MM.1S (cell line): Measurements from ENCODE around the gene USF3.

ENCODE experiments used
- DNase-seq: peaks from one replicate; pipeline ENCODE4 v3.0.0-alpha.2; 2015
- H2AFZ ChIP-seq: fragments of 300-600 bp; sonication (generic); 2 replicates; pipeline ENCODE4 v1.6.0; 2016; ENCODE audit warnings: antibody characterized with exemption, low read length
- H3F3A ChIP-seq: fragments of 300-600 bp; sonication (generic); 2 replicates; pipeline ENCODE4 v1.6.1; 2016; ENCODE audit warnings: mild to moderate bottlenecking, antibody characterized with exemption, low read length, moderate library complexity, mixed read lengths; ENCODE audit not compliant: insufficient read depth
- H3K27ac ChIP-seq: fragments of 300-600 bp; sonication (generic); 2 replicates; pipeline ENCODE4 v1.5.1; 2016; ENCODE audit warnings: mild to moderate bottlenecking, low read length
- H3K27me3 ChIP-seq: fragments of 300-600 bp; sonication (generic); replicated peaks from 2 replicates; pipeline ENCODE4 v1.6.0; 2016; ENCODE audit warnings: low read length; ENCODE audit not compliant: insufficient read depth
- H3K36me3 ChIP-seq: fragments of 300-600 bp; sonication (generic); replicated peaks from 2 replicates; pipeline ENCODE4 v1.6.1; 2016; ENCODE audit warnings: mild to moderate bottlenecking, low read length, mixed read lengths; ENCODE audit not compliant: insufficient read depth
- H3K4me1 ChIP-seq: fragments of 300-600 bp; sonication (generic); 2 replicates; pipeline ENCODE4 v1.6.1; 2016; ENCODE audit warnings: low read length, mixed read lengths
- H3K4me2 ChIP-seq: fragments of 300-600 bp; sonication (generic); 2 replicates; pipeline ENCODE4 v1.6.0; 2016; ENCODE audit warnings: low read depth, low read length
- H3K4me3 ChIP-seq: fragments of 300-600 bp; sonication (generic); 2 replicates; pipeline ENCODE4 v1.5.1; 2016; ENCODE audit warnings: low read length, mixed read lengths
- H3K79me2 ChIP-seq: fragments of 300-600 bp; sonication (generic); 2 replicates; pipeline ENCODE4 v1.6.1; 2016; ENCODE audit warnings: mixed run types, low read length, mixed read lengths
- H3K9ac ChIP-seq: fragments of 300-600 bp; sonication (generic); 2 replicates; pipeline ENCODE4 v1.6.1; 2016; ENCODE audit warnings: low read length, mixed read lengths
- H3K9me2 ChIP-seq: fragments of 300-600 bp; sonication (generic); replicated peaks from 2 replicates; pipeline ENCODE4 v1.6.1; 2016; ENCODE audit warnings: mild to moderate bottlenecking, low read length, mixed read lengths; ENCODE audit not compliant: insufficient read depth
- H3K9me3 ChIP-seq: fragments of 300-600 bp; sonication (generic); replicated peaks from 2 replicates; pipeline ENCODE4 v1.6.1; 2016; ENCODE audit warnings: mild to moderate bottlenecking, low read length, mixed read lengths; ENCODE audit not compliant: insufficient read depth
- H4K20me1 ChIP-seq: fragments of 300-600 bp; sonication (generic); 2 replicates; pipeline ENCODE4 v1.6.1; 2016; ENCODE audit warnings: mild to moderate bottlenecking, low read length, moderate library complexity, mixed read lengths; ENCODE audit not compliant: insufficient read depth
- CTCF ChIP-seq: fragments of 300-600 bp; sonication (generic); IDR thresholded peaks from 2 replicates; pipeline ENCODE4 v1.5.1; 2016; ENCODE audit warnings: antibody characterized with exemption, low read length, mixed read lengths
- EZH2 ChIP-seq: fragments of 300-600 bp; sonication (generic); optimal IDR thresholded peaks from 2 replicates; pipeline ENCODE3; 2017; ENCODE audit warnings: low read depth, mild to moderate bottlenecking, antibody characterized with exemption, low read length, mixed read lengths
- EZH2phosphoT487 ChIP-seq: fragments of 300-600 bp; sonication (generic); IDR thresholded peaks from 2 replicates; pipeline ENCODE4 v1.6.1; 2018; ENCODE audit warnings: antibody characterized with exemption, low read length

Gene USF3

GRCh38 chr3:113719294-113719693 is 22.9 kb upstream of the USF3 start:
- H3K4me2 ChIP-seq, result no peak overlapping the region
- no peak overlapping the region for H2AFZ ChIP-seq
- no peak overlapping the region for H3K27ac ChIP-seq
- H3K4me3 ChIP-seq, result no peak overlapping the region
- 0 out of 2 replicates have a peak, but pooled peaks cover 5% of the 10 kb centered on the region for H3F3A ChIP-seq
- H4K20me1 ChIP-seq, result peaks cover 10% of the 10 kb centered on the region; the same call in 1 of the 2 replicates
- DNase-seq, result no peak
- H3K4me1 ChIP-seq, result no peaks in the 10 kb centered on the region
- H3K36me3 ChIP-seq, result peaks cover 25% of the 10 kb centered on the region
- H3K9me2 ChIP-seq, result no peaks in the 10 kb centered on the region
- no peaks in the 10 kb centered on the region for H3K27me3 ChIP-seq
- no peak overlapping the region for H3K9ac ChIP-seq
- no peaks in the 10 kb centered on the region for H3K9me3 ChIP-seq
- H3K79me2 ChIP-seq, result peaks cover 16% of the 10 kb centered on the region
- TF ChIP-seq CTCF (no peak), EZH2phosphoT487 (no peak), EZH2 (no peak)

DNA sequence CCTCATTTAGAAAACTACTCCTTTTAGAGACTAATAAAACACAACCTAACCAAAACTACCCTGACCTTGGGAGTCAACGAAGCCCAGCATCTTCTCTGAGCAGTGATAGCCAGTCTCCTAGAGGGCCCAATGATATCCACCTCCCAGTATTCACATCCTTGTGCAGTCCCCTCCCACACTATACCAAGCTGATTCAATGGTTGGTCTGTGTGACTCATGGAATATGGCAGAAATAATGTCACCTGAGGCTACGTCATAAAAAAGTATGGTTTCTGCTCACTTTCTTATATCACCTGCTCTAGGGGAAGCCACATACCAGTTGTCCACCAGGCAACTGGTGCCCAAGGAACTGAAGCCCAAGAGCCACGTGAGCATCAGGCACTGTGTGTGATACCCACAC is 21.4 kb upstream of the USF3 start:
- no peaks in the 10 kb centered on the region for H3K4me1 ChIP-seq
- H3K9me3 ChIP-seq, result no peaks in the 10 kb centered on the region
- H4K20me1 ChIP-seq, result no peaks in the 10 kb centered on the region
- H3K36me3 ChIP-seq, result peaks cover 19% of the 10 kb centered on the region
- DNase-seq, result no peak
- no peak overlapping the region for H3K9ac ChIP-seq
- no peak overlapping the region for H3K4me3 ChIP-seq
- H2AFZ ChIP-seq, result no peak overlapping the region
- H3F3A ChIP-seq, result 0 out of 2 replicates have a peak, but pooled peaks cover 5% of the 10 kb centered on the region
- H3K27ac ChIP-seq, result no peak overlapping the region
- H3K27me3 ChIP-seq, result no peaks in the 10 kb centered on the region
- H3K79me2 ChIP-seq, result 0 out of 2 replicates have a peak, but pooled peaks cover 3% of the 10 kb centered on the region
- H3K9me2 ChIP-seq, result no peaks in the 10 kb centered on the region
- H3K4me2 ChIP-seq, result no peak overlapping the region
- TF ChIP-seq CTCF (no peak), EZH2 (no peak), EZH2phosphoT487 (no peak)

DNA sequence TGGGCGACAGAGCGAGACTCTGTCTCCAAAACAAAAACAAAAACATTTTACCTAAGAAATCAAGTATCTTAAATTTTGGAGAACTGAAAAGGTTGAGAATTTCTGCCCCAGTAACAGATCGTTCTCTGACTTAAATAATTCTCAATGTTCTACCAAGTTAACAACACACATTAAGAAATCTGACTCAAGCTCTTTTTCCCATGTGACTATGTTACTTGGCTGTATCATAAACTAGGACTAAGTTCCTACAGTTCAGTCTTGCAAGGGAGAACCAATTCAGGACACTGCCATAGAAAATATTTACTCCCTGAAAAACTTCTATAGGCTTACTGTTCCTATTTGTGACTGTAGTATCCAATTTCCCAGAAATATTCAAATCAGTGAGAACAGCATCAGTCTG is 20.9 kb upstream of the USF3 start:
- H3K79me2 ChIP-seq, result 0 out of 2 replicates have a peak, but pooled peaks cover under 1% of the 10 kb centered on the region
- H3K27ac ChIP-seq, result no peak overlapping the region
- H3K9ac ChIP-seq, result no peak overlapping the region
- H4K20me1 ChIP-seq, result no peaks in the 10 kb centered on the region
- H3K9me3 ChIP-seq, result no peaks in the 10 kb centered on the region
- H3K4me2 ChIP-seq, result no peak overlapping the region
- no peak overlapping the region for H3K4me3 ChIP-seq
- peaks cover 19% of the 10 kb centered on the region for H3K36me3 ChIP-seq
- H3F3A ChIP-seq, result 0 out of 2 replicates have a peak, but pooled peaks cover 5% of the 10 kb centered on the region
- H3K9me2 ChIP-seq, result no peaks in the 10 kb centered on the region
- H2AFZ ChIP-seq, result no peak overlapping the region
- H3K4me1 ChIP-seq, result no peaks in the 10 kb centered on the region
- no peak for DNase-seq
- no peaks in the 10 kb centered on the region for H3K27me3 ChIP-seq
- TF ChIP-seq EZH2 (no peak), EZH2phosphoT487 (no peak), CTCF (no peak)
